GM19328 (cell line): ENCODE results near the gene KIRREL3.
A peak's percentile ranks its signal among the peaks of the same experiment; 100 is the strongest.

ENCODE experiments used
- ATAC-seq: cut with Tn5 transposase; IDR thresholded peaks from one replicate; pipeline ENCODE4 v1.9.1; 2021; ENCODE audit warnings: mild to moderate bottlenecking, moderate library complexity; ENCODE audit not compliant: unreplicated experiment

KIRREL3 gene

DNA sequence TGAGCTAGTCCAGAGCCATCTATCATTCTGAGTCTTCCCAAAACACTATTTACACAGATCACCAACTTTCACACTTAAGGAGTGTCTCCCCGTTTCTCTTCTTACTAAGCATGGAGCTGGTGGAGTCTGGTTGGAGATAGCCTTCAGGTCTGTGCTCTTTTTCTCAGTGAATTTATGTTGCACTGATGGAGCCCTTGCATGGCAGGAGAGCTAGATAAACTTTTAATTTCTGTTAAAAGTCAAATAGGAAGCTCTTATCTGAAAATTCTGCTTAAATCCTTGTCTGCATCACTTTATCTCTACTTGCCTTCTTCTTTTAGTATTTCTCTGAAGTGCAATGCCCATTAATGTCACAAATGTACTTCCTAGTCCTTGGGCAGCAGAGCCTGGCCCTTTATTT is 581.7 kb downstream of the KIRREL3 start:
- no peak for ATAC-seq

DNA sequence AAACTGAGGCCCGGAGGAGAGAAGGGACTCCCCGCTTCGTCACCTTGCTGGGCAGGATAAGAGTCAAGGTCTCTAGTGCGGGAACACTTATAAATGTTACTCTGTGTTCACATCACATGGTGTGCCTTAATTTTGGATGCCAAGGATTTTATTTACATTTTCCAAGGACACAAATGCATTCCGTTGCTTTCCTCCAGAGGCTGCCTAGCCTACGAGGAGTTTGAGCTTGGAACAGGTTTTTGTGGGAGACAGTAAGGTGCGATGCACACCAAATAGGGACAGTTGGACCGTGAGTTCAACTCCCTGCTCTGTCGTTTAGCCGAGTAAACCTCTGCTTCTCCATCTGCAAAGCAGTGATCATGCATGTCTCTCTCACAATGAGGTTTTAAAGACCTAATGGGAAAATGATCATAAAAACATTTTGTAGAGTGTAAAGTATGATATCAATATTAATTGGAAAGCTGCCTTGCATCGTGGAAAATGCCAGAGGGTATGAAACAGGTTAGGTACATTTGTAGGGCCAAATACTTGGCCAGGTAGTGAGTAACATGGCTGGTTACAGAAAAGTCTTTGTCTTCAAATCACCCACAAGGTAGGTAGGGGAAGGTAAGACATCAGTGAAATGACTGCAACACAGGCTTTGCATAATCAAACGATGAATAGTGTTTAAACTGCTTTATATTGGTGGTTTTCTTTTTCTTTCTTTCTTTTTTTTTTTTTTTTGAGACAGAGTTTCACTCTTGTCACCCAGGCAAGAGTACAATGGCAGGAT is 583.3 kb downstream of the KIRREL3 start:
- ATAC-seq: no peak

DNA sequence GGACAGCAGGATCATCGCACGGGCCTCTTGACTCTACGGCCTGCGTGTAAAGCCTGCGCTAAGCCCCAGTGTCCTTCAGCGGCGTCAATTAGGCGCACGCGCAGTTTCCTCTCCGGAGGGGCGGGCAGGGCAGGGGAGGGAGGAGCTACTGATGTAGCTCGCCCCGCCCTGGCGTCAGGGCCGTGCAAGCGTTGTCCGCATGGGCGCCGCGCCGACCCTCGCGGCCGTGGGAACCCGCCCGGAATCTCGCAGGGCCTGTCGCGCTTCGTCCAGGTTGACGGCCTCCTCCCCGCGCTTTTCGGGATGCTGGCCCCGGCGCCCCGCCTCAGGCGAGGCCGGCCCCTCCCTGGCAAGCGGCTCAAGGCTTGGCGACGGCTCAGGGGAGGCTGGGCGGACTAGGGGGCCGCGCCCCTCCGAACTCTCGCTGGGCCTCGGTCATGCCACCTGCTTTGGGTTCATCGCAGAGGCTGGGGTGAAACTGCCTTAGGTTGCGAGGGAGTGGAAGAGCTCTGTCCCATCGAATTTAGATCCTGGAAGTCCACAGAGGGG is 584.0 kb downstream of the KIRREL3 start:
- peak; percentile 89 for ATAC-seq

DNA sequence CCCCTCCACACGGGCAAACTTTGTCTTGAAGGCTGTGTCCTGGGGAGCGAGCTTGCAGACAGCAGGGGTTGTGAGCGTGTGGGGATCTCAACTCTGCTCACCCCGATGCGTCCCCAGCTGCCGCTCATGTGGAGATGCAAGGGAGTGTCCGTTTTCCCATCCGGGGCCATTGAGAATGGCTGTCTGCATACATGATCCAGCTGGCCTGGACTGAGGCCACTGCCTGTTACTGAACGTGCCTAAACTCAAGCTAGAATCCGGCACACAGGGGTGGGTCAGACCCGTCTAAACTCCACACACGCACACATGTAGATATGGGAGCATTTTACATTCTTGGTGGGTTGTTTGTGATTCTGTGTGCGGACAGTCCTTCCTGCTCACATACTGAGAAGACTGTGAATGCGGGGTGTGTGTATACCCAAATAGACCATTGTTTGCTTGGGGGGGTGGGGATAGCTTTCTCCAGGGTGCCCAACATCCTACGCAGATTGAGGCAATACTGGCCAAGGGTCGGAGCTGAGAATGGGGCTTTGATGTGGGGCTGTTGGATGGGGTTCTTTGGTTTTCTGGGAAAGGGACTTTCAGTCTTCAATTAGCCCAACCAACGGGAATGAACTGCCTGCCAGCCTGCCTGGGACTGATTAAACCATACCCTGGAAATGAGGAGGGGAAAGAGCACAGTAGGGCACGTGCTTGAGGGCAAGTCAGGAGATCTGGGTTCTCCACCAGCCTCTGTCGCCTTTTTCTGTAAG is 584.7 kb downstream of the KIRREL3 start:
- ATAC-seq: no peak

DNA sequence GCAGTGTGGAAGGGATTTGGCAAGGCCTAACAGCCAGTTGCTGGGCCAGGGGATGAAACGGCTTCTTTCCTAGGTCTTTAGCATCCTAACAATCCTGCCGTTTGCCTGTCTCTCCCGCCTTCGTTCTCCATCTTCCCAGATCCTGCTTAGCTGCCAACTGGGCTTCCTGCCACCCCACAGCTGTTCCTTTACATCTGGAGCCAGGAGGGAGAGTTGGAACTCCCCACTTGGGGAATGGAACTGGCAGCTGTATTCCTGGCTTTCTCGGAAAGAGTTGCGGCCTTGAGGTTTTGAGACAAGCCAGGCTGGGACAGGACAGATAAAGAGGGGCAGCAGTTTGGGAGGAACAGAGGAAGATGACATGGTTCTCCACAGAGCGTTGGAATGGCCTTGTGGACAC is 585.4 kb downstream of the KIRREL3 start:
- ATAC-seq: no peak

DNA sequence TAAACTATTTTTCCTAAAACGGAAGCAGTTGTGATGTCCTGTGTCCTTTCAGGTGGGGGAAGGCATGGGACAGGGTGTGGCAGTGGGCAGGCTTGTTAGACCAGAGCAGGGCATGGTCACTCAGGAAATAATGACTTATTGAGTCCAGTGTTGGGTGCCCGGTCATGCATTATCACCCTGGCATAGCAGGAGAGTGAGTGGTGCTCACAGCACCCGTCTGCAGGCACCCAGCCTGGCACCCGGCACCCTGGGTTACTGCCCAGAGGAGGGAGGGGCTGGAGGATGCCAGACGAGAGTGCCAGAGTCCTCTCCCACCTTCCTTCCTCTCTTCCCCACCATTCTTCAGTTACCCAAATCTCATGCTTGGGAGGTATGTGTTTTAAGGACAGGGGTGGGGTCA is 586.0 kb downstream of the KIRREL3 start:
- ATAC-seq: no peak

DNA sequence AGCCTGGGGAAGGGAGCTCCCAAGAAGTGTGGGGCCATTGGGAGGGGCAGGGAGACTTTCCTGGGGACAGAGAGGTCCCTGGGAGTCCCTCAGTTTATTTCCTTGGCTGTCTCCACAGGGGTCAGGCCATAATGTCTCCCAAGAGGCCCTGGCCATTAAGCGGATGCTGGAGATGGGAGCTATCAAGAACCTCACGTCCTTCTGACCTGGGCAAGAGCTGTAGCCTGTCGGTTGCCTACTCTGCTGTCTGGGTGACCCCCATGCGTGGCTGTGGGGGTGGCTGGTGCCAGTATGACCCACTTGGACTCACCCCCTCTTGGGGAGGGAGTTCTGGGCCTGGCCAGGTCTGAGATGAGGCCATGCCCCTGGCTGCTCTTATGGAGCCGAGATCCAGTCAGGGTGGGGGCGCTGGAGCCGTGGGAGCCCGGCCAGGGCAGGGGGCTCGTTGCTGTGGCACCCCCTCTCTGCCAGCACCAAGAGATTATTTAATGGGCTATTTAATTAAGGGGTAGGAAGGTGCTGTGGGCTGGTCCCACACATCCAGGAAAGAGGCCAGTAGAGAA is 586.6 kb downstream of the KIRREL3 start:
- ATAC-seq: no peak

DNA sequence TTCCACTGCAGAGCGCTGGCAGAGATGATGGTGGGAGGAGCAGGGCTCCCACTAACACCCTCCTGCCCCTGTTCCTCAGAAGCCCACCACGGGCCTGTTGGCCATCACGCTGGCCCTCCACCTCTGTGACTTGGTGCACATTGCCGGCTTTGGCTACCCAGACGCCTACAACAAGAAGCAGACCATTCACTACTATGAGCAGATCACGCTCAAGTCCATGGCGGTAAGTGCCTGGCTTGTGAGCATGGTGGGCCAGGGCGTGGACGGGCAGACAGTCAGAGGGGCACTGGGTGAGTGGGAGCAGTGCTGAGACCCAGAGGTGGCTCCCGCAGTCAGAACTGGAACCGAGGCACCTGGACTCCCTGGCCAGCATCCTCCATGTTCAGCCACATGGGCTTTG is 587.1 kb downstream of the KIRREL3 start:
- no peak for ATAC-seq

DNA sequence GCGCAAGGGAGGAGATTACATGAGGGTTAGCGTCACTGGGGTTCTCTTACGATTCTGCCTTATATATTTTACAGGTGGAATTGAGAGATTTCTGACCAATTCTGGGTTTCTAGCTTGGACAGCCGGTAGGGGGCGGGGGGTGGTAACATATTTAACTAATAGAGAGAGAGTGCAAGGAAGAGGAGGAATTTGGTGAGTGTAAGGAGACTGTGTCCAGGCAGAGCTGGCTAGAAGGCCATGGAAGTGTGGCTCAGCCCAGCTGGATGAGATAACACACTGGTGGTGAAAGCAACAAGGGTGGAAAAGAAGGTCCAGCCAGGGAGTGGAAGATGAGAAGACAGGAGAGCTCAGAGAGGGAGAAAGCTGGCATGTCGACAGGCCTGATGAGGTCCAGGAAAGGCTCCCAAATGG is 588.6 kb downstream of the KIRREL3 start:
- no peak for ATAC-seq

DNA sequence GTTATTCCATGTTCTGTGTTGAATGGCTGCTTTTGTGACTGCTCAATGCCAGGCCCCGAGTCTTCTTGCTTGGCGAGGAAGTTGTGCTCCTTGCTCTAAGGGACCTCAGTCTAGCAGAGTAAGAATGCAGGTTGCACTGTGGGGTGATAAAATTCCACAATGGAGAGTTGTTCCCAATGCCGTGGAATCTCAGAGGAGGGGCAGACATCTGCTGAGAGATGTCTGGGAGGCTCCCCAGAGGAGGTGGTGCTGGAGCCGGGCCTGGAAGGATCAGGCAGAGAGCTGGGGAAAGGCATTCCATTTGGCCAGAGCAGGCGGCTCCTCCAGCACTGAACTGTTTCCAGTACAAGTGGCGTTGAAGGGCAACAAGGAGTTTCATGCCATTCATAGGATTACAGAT is 589.9 kb downstream of the KIRREL3 start:
- no peak for ATAC-seq

DNA sequence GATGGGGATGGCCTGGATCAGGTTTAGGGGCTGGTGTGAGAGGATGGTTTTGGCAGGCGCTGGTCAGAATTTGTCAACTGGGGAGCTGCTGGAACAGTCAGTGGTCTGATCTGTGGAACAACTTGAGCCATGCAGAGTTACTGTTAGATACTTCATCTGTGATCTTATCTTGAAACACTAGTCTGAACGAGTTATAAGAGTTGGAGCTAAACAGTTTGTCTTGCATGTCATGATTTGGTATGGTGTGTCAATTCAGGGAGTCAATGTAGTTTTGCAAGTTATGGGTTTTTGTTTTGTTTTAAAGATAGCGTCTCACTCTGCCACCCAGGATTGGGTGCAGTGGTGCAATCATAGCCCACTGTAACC is 591.0 kb downstream of the KIRREL3 start:
- ATAC-seq: no peak

DNA sequence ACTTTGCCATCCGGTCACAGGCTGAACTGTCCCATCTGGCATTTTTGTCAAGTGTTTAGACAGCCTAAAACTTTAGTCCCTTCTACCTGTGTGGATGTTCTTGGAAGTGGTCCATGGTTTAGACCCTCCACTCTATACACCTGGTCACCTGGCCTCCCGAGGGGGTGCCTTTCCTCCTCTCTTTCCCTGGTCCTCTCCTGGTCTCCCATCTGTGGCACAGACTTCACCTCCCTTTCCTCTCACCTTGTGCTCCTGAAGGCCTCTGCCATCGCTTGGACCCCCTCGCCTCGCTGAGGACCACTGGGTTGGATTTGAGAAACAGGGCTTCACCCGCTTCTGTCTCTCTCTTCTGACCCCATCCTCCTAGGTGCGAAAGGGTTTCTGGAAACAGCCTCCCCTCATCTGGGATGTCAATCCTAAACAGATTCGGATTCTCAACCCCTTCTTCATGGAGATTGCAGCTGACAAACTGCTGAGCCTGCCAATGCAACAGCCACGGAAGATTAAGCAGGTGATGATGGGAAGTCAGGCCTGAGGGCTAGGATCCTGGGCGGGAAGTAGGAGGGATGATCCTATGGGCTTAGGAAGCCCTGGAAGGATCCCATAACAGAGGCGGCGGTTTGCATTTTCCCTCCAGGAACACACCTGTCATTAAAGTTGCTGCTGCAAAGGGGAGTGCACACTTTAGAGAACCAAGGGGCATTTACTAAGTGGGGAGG is 591.5 kb downstream of the KIRREL3 start:
- no peak for ATAC-seq

DNA sequence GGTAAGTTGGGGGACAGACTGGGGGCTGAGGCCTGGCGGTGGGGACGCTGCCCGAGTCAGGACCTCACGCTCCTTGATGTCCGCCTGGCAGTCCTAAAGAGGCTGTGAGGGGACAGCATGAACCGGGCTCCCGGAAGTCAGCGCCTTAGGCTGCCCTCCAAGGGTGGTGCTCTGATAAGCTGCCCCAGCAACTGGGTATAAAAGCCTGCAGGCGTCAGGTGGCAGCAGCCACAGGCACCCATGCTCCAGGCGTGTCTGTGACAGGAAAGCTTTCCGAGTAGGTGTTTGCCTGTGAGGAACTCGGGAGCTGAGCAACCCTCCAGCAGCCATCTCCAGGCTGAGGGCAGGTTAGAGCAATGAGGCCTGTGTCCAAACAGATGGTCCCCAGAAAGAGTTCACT is 592.1 kb downstream of the KIRREL3 start:
- no peak for ATAC-seq

DNA sequence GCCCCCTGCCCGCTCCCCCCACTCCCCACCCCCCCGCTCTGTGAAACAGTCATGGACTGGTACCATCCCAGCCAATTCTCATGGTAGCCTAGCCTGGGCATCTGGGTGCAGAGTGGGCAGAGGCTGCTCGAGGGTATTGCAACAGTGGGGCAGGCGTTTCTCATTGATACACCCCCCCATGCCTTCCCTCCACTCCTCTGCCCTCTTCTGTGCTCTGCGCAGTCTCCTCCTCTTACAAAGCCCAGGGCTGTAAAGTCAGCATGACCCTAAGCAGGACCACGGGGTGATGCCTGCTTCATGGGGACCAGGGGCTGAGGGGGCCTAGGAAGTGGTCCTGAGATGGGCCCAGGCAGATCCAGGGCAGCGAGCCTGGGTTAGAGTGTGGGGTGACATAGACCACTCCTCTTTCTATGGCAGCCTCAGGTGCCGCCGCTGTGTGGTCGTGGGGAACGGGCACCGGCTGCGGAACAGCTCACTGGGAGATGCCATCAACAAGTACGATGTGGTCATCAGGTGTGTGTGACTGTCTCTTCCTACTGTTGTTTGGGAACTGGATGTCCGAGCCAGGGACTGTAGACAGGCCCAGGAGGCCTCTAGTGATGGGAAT is 592.8 kb downstream of the KIRREL3 start:
- no peak for ATAC-seq

DNA sequence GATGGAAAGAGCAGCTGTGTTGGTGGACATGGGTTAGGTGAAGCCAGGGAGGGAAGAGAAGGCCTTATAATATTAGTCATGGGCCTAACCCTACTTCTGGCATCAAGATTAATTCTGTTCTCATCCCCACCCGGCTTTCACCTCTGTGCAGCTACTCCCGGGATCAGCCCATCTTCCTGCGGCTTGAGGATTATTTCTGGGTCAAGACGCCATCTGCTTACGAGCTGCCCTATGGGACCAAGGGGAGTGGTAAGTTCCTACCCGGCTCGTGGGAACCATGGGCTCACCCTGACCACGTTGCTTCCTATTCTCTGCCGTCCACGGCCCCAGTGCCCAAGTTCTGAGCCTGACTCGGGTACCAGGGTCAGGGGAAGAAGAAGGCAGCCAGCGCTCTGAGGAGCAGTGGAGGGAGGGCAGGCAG is 593.5 kb downstream of the KIRREL3 start:
- ATAC-seq: no peak

DNA sequence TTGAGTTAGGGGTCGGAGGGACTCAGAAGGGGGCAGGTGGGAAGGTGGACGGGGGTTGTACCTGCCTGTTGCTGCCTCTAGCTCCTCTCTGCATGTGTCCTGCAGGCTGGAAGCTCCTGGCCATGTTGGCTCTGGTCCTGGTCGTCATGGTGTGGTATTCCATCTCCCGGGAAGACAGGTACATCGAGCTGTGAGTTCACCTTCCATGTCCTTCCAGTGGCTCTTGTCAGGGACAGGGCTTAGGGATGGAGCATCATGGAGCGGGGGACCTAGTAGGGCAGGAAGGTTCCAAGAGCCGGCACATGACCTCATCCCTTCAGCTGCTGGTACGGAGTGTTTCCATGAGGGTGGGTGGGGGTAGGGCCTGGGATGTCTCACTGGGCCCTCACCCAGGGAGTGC is 594.2 kb downstream of the KIRREL3 start:
- ATAC-seq: no peak

DNA sequence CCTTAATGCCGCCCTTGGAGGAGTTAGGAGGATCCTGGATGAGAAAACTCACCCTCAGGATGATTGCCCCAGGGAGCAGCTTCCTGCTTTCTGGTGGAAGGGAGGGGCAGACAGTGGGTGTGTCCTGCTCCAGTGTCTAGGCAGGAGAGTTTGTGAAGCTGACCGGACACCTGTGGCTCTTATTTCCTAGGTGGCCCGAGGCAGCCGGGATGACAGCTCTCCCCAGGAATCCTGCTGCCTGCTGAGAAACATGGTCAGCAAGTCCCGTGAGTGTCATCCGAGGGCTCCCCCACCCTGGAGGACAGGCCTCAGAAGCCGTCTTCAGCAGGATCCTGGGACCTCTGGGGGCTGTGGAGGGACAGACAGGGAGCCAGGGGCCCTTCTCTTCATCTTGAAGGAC is 594.7 kb downstream of the KIRREL3 start:
- no peak for ATAC-seq

DNA sequence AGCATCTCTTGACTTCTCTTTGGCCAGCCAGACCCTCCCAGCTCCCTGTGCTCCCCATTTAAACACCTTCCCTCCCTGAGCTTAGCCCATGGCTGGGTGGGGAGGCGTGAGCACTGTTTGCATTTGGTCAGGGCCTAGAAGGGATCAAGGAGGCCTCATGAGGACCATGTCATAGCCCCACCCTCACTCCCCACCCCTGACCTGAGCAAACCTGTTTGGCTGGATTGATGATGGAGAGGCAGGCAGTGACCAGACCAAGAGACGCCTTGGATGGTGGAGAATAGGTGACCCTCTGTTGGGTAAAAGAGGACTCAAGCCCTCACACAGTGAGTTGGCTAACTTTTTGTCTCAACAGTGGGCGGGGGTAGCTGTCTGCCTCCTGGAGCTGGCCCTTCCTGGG is 595.2 kb downstream of the KIRREL3 start:
- ATAC-seq: no peak

DNA sequence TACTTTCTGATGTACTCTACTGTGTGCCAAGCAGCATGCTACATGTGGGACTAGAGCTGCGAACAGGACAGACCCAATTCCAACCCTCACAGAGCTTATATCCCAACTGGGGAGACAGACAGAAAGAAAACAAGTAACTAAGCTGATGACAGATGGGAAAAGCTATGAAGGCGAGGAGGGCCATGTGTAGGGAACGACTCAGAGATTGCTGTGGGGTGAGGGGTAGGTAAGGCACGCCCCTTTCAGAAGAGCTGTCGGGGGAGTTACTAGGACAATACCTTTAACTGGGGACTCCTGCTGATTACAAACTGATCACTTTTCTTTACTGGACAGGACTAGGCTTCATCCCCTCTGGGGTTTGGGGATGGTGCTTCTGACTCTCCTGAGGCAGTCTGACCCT is 596.2 kb downstream of the KIRREL3 start:
- no peak for ATAC-seq

DNA sequence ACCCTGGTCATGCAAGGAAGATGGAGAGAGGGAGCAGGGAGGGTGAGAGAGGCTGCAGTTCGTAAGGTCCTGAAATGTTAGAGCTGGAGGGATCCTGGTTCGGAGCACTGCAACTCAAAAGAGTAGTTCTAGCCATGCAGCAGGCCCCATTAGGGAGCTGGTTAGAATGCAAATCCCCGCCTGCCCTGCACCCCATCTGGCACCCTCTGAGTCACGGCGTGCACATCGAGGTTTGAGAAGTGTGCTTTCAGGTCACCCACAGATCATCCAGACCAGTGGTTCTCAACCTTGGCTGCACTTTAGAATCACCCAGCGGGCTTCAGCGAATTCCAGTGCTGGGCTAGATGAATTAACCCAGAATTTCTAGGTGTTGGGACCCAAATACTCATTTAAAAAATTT is 596.9 kb downstream of the KIRREL3 start:
- ATAC-seq: peak; percentile 85

DNA sequence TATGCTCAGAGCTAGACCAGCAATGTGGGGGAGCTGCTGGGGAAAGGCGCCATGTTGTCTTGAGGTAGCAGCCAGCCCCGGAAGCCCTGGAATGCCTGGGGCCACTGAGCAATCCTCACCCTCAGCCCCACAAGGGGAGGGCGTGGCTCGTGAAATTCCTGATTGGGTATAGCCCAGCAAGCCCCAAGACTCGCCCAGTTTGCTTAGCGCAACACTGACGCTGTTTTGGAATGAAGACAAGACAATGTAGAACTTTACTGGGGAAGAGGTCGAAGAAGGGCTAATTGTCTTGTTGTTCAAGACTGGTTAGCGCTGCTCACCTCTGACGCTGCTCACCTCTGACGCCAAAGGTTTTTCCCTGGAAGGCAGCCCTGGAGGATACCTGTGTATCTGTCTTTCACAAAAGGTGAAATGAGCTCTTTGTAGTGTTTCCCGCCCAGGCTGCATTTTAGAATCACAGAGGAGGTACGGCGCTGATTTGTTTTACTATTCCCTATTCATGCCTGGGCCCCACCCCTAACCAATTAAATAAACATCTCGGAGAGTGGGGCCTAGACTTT is 597.5 kb downstream of the KIRREL3 start:
- no peak for ATAC-seq
